Fibroblast of the conjunctiva (primary cell): Measurements from ENCODE around the gene SUMO4.
"Not testable (repeated sequence)": the region's sequence is repeated elsewhere in the genome, so short reads cannot be mapped to it uniquely, and the experiment has no call there.

Experiments used
- DNase-seq: peaks from one replicate; pipeline ENCODE4 v3.0.0-alpha.2; 2010; ENCODE audit warnings: low read depth

The SUMO4 gene

GRCh38 chr6:149431905-149432775 is 32.1 kb downstream of the SUMO4 start:
- peak; percentile 73 for DNase-seq

GRCh38 chr6:149433405-149433804 is 33.3 kb downstream of the SUMO4 start:
- no peak for DNase-seq

GRCh38 chr6:149433881-149434280 is 33.8 kb downstream of the SUMO4 start:
- no peak for DNase-seq

- DNase-seq = no peak
Measured at GRCh38 chr6:149435919-149436586, 36.0 kb downstream of the SUMO4 start.

- DNase-seq = no peak
Measured at GRCh38 chr6:149436647-149437046, 36.6 kb downstream of the SUMO4 start.

GRCh38 chr6:149437212-149437611 is 37.1 kb downstream of the SUMO4 start:
- no peak for DNase-seq

- DNase-seq = no peak
Measured at GRCh38 chr6:149438855-149439254, 38.8 kb downstream of the SUMO4 start.

- DNase-seq = no peak
Measured at GRCh38 chr6:149439626-149440025, 39.6 kb downstream of the SUMO4 start.

GRCh38 chr6:149440735-149441671 is 40.9 kb downstream of the SUMO4 start:
- no peak for DNase-seq

GRCh38 chr6:149441740-149442139 is 41.7 kb downstream of the SUMO4 start:
- no peak for DNase-seq

GRCh38 chr6:149443411-149444181 is 43.5 kb downstream of the SUMO4 start:
- DNase-seq = peak; percentile 17

- not testable (repeated sequence) for DNase-seq
Measured at GRCh38 chr6:149444360-149445094, 44.5 kb downstream of the SUMO4 start.

GRCh38 chr6:149445095-149445466 is 45.0 kb downstream of the SUMO4 start:
- DNase-seq = no peak

GRCh38 chr6:149445573-149445972 is 45.5 kb downstream of the SUMO4 start:
- no peak for DNase-seq

GRCh38 chr6:149446791-149447376 is 46.8 kb downstream of the SUMO4 start:
- no peak for DNase-seq

GRCh38 chr6:149448821-149449453 is 48.9 kb downstream of the SUMO4 start:
- no peak for DNase-seq

GRCh38 chr6:149449831-149450678 is 50.0 kb downstream of the SUMO4 start:
- DNase-seq = no peak
